KMS-11 (cell line): ENCODE measurements around the gene HOXD8.

Experiments
- H2AFZ ChIP-seq: fragments of 200-600 bp; sonication (generic); 2 replicates; pipeline ENCODE4 v1.6.1; 2016; ENCODE audit warnings: antibody characterized with exemption, mixed run types, low read depth
- H3K27ac ChIP-seq: fragments of 200-600 bp; sonication (generic); 2 replicates; pipeline ENCODE4 v1.6.1; 2016; ENCODE audit warnings: mild to moderate bottlenecking, mixed run types
- H3K27me3 ChIP-seq: fragments of 200-600 bp; sonication (generic); 2 replicates; pipeline ENCODE4 v1.6.1; 2017; ENCODE audit warnings: mild to moderate bottlenecking, low read depth, mixed run types, moderate library complexity; ENCODE audit not compliant: insufficient read depth
- H3K36me3 ChIP-seq: fragments of 200-600 bp; sonication (generic); 2 replicates; pipeline ENCODE4 v1.6.1; 2017; ENCODE audit warnings: mild to moderate bottlenecking, mixed run types; ENCODE audit not compliant: insufficient read depth
- H3K4me1 ChIP-seq: fragments of 200-600 bp; sonication (generic); 2 replicates; pipeline ENCODE4 v1.6.1; 2016; ENCODE audit warnings: mild to moderate bottlenecking, low read depth, mixed run types; ENCODE audit not compliant: poor library complexity, severe bottlenecking
- H3K4me2 ChIP-seq: fragments of 200-600 bp; sonication (generic); 2 replicates; pipeline ENCODE4 v1.7.0; 2016; ENCODE audit warnings: mild to moderate bottlenecking, mixed run types
- H3K4me3 ChIP-seq: fragments of 200-600 bp; sonication (generic); IDR thresholded peaks from 2 replicates; pipeline ENCODE4 v1.6.1; 2017; ENCODE audit warnings: low read depth, low read length, mixed read lengths; ENCODE audit not compliant: insufficient read depth
- H3K79me2 ChIP-seq: fragments of 200-600 bp; sonication (generic); 2 replicates; pipeline ENCODE4 v1.6.1; 2016; ENCODE audit warnings: low read depth, mixed run types; ENCODE audit not compliant: insufficient read depth
- H3K9ac ChIP-seq: fragments of 200-600 bp; sonication (generic); 2 replicates; pipeline ENCODE4 v1.6.1; 2016; ENCODE audit warnings: mild to moderate bottlenecking, mixed run types
- H4K20me1 ChIP-seq: fragments of 200-600 bp; sonication (generic); 2 replicates; pipeline ENCODE4 v1.6.1; 2016; ENCODE audit warnings: mild to moderate bottlenecking, mixed run types; ENCODE audit not compliant: insufficient read depth
- CTCF ChIP-seq: fragments of 200-600 bp; sonication (generic); conservative IDR thresholded peaks from 2 replicates; pipeline ENCODE4 v1.6.1; 2017; ENCODE audit warnings: low read depth, mild to moderate bottlenecking, antibody characterized with exemption, low read length, moderate library complexity, mixed read lengths

The HOXD8 gene

DNA sequence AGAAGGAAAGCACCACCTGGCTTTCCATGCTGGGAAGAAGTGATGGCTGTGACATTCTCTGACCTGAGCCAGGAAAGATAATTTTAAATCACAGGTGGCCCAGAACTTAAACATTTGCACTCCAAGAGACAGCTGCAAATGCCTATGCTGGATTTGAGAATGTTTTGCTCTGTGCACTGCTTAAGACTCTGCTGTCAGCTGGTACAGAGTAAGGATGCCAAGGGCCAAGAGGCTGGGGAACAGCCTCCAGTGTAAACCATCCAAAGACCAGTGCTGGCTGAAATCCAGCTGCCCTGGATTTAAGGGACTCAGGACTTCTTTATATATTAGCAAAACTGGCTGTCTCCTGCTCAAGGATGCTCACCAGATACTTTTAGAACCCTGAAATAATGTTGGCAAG, 3.9 kb downstream of the HOXD8 start:
- no peak overlapping the region for H2AFZ ChIP-seq
- no peak overlapping the region for H3K4me2 ChIP-seq
- H3K4me1 ChIP-seq = peaks cover 26% of the 10 kb centered on the region
- H3K36me3 ChIP-seq = no peaks in the 10 kb centered on the region
- H3K27me3 ChIP-seq = no peaks in the 10 kb centered on the region
- H3K27ac ChIP-seq = no peak overlapping the region
- no peak overlapping the region for H3K4me3 ChIP-seq
- H3K79me2 ChIP-seq = no peaks in the 10 kb centered on the region
- TF ChIP-seq CTCF = no peak
- H3K9ac ChIP-seq = no peak overlapping the region
- no peaks in the 10 kb centered on the region for H4K20me1 ChIP-seq

GRCh38 chr2:176134035-176134434, 4.5 kb downstream of the HOXD8 start:
- no peak for TF ChIP-seq CTCF
- H3K4me2 ChIP-seq = no peak overlapping the region
- H2AFZ ChIP-seq = no peak overlapping the region
- peaks cover 26% of the 10 kb centered on the region for H3K4me1 ChIP-seq
- H3K27me3 ChIP-seq = no peaks in the 10 kb centered on the region
- no peaks in the 10 kb centered on the region for H3K36me3 ChIP-seq
- H3K27ac ChIP-seq = no peak overlapping the region
- H4K20me1 ChIP-seq = no peaks in the 10 kb centered on the region
- no peak overlapping the region for H3K9ac ChIP-seq
- no peak overlapping the region for H3K4me3 ChIP-seq
- no peaks in the 10 kb centered on the region for H3K79me2 ChIP-seq

DNA sequence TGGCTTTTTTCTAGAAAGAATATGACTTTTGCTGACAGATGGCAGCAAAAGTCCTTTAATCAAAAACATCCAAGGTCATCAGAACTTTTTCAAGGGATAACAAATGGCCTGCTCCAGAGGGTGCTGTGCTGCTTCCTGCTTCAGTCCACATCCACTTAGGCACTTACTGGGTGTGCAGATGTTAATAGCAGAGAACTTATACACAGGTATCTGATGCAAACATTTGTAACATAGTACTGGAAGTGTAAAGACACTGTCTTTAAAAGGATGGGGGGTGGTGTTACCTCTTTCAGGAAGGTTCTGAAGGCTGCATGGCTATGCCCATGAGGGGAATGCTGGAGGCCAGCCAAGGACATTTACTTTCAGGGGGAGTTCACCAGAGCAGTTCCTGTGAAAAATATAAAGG, 5.5 kb downstream of the HOXD8 start:
- no peaks in the 10 kb centered on the region for H3K27me3 ChIP-seq
- H3K4me1 ChIP-seq = peaks cover 27% of the 10 kb centered on the region
- TF ChIP-seq CTCF = no peak
- H3K9ac ChIP-seq = no peak overlapping the region
- no peak overlapping the region for H2AFZ ChIP-seq
- no peaks in the 10 kb centered on the region for H3K79me2 ChIP-seq
- no peaks in the 10 kb centered on the region for H4K20me1 ChIP-seq
- no peak overlapping the region for H3K4me2 ChIP-seq
- no peak overlapping the region for H3K4me3 ChIP-seq
- H3K36me3 ChIP-seq = no peaks in the 10 kb centered on the region
- no peak overlapping the region for H3K27ac ChIP-seq

DNA sequence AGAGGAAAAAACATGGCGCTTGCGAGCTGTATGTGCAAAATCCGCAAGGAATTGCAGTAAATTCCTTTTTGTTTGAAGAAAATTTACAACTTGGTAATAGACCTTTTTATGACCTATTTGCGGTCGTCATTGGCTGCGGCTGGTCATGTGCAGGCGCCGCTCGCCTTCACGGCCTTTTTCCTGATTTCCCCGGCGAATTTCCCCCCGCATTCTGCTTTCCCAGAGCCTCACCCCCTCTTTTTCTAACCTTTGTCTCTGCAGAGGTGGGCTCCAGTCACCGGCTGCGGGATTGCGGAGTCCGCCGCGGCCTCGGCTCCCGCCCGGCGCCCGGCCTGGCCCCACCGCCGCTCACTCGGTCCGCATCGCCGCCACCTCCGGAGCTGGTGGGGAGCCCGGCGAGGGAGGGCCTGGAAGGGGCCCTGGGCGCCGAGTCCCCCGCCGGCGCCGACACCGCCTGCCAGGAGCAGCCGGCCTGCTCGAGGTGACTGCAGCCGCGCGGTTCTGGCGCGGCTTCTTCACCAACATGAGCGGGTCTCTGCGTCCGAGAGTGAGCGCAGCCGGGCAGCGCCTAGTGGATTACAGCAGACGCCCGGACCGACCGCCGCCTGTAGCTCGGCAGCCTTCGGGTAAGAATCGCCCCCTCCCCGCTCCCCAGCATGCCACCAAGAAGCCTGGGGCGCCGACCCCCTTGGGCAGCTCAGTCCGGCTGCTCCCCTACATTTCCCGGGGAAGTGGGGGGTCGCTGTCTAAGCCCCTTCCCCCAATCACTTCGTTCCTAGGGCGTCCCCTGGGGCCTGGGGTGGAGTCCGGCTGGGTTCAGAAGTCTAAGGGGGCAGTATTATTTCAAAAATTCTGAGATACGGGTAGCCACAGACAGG, 7.1 kb downstream of the HOXD8 start:
- Histone ChIP-seq H3K4me3 (no peak overlapping the region), H3K9ac (no peak overlapping the region), H4K20me1 (no peaks in the 10 kb centered on the region), H3K36me3 (no peaks in the 10 kb centered on the region), H3K4me2 (peak overlapping the region; percentile 47; the same call in 1 of the 2 replicates), H3K27ac (no peak overlapping the region), H2AFZ (no peak overlapping the region), H3K27me3 (no peaks in the 10 kb centered on the region), H3K4me1 (peaks cover 34% of the 10 kb centered on the region), H3K79me2 (no peaks in the 10 kb centered on the region)
- TF ChIP-seq CTCF = no peak
